GM12874 (cell line): ENCODE data around the gene ADAM8.
A peak's percentile ranks its signal among the peaks of the same experiment; 100 is the strongest.

ENCODE experiments used
- CTCF ChIP-seq: IDR thresholded peaks from 2 replicates; pipeline ENCODE4 v1.5.1; 2011; ENCODE audit warnings: low read depth, mild to moderate bottlenecking, control low read depth, low read length, moderate library complexity; ENCODE audit not compliant: insufficient read depth

ADAM8 gene

GRCh38 chr10:133261726-133262325, 14.8 kb downstream of the ADAM8 start:
- no peak for TF ChIP-seq CTCF

- no peak for TF ChIP-seq CTCF
These were observed 15.6 kb downstream of the ADAM8 start for GRCh38 chr10:133260895-133261725.

GRCh38 chr10:133259602-133259989, 17.1 kb downstream of the ADAM8 start:
- TF ChIP-seq CTCF = no peak

GRCh38 chr10:133258818-133259601, 17.7 kb downstream of the ADAM8 start:
- TF ChIP-seq CTCF = no peak

GRCh38 chr10:133258066-133258817, 18.4 kb downstream of the ADAM8 start:
- no peak for TF ChIP-seq CTCF

GRCh38 chr10:133257489-133258065, 19.1 kb downstream of the ADAM8 start:
- TF ChIP-seq CTCF = 0 out of 2 replicates have a peak, but pooled peaks have one; percentile 10
